Endothelial cell of umbilical vein (primary cell): ENCODE measurements around the gene ANKRD13C. TPM values are rescaled to one million over a fixed set of nuclear protein-coding genes. Genes with fewer than 3 reads are reported as not detected.
A peak's percentile ranks its signal among the peaks of the same experiment; 100 is the strongest.

Experiments
- BruUV-seq: library from RNA; stranded (reverse); fragments of 400-500 nt; replicated peaks from 2 replicates; lab custom pipeline; 2021; lab: Mats Ljungman, UMichigan
- CTCF ChIA-PET: fragments of 300-600, 350-600 bp; sonication (Branson Sonifier 250); formaldehyde crosslinking; loops from one replicate; lab custom pipeline; 2021; ENCODE audit warnings: antibody characterized with exemption, inconsistent platforms; lab: Charles Lee
- POLR2A ChIA-PET: fragments of 300-600, 350-600 bp; sonication (Branson Sonifier 250); formaldehyde crosslinking; loops from one replicate; lab custom pipeline; 2021; ENCODE audit warnings: antibody characterized with exemption, inconsistent platforms; lab: Charles Lee
- DNase-seq: peaks from one replicate; pipeline ENCODE4 v3.0.0-alpha.2; 2011; ENCODE audit warnings: low read depth, low spot score
- FAIRE-seq: peaks from 2 replicates; lab custom pipeline; 2011; peaks lifted over from hg19 to GRCh38; lab: Jason Lieb, UNC
- H2AFZ ChIP-seq: 2 replicates; pipeline ENCODE4 v1.6.0; 2012; ENCODE audit warnings: low read depth, low read length, control low read depth, inconsistent platforms
- H3K27ac ChIP-seq: 2 replicates; pipeline ENCODE4 v1.5.1; 2011; ENCODE audit warnings: low read depth, mild to moderate bottlenecking, control low read depth, low read length, moderate library complexity; ENCODE audit not compliant: insufficient read depth
- H3K27me3 ChIP-seq, 2 experiments: 2 replicates each; pipeline versions ENCODE4 v1.6.0 to v1.6.1; 2011; ENCODE audit warnings: low read length in 2 of 2, mixed read lengths in 1 of 2; ENCODE audit not compliant: control insufficient read depth in 2 of 2, insufficient read depth in 2 of 2
- H3K36me3 ChIP-seq, 2 experiments: 2 replicates in 1 of 2; 3 replicates in 1 of 2; pipeline ENCODE4 v1.5.1; 2011; ENCODE audit warnings: low read length in 2 of 2, mild to moderate bottlenecking in 1 of 2, moderate library complexity in 1 of 2; ENCODE audit not compliant: control insufficient read depth in 2 of 2, insufficient read depth in 2 of 2; ENCODE audit errors: extremely low read depth in 1 of 2
- H3K4me1 ChIP-seq: 3 replicates; pipeline ENCODE4 v1.5.1; 2011; ENCODE audit warnings: mild to moderate bottlenecking, low read length; ENCODE audit not compliant: control insufficient read depth, insufficient read depth; ENCODE audit errors: extremely low read depth
- H3K4me2 ChIP-seq: 2 replicates; pipeline ENCODE4 v1.6.1; 2011; ENCODE audit warnings: low read length, control low read depth, mixed read lengths; ENCODE audit not compliant: insufficient read depth
- H3K4me3 ChIP-seq, 3 experiments: fragments of 200-600 bp in 1 of 3; sonication (generic), shearing (Covaris generic) in 1 of 3; replicated peaks in 1 of 3; 2 replicates each; pipeline ENCODE4 v1.5.1; 2011 to 2016; ENCODE audit warnings: control low read depth in 3 of 3, low read length in 3 of 3, mild to moderate bottlenecking in 2 of 3, inconsistent platforms in 1 of 3, low read depth in 1 of 3, moderate library complexity in 1 of 3; ENCODE audit not compliant: insufficient read depth in 1 of 3
- H3K79me2 ChIP-seq: 2 replicates; pipeline ENCODE4 v1.6.0; 2012; ENCODE audit warnings: low read length, inconsistent platforms; ENCODE audit not compliant: control insufficient read depth, insufficient read depth
- H3K9ac ChIP-seq: replicated peaks from 2 replicates; pipeline ENCODE3; 2011; ENCODE audit warnings: low read length, control low read depth; ENCODE audit not compliant: insufficient read depth; ENCODE audit errors: extremely low read depth
- H3K9me1 ChIP-seq: replicated peaks from 3 replicates; pipeline ENCODE4 v1.6.0; 2011; ENCODE audit warnings: mild to moderate bottlenecking, low read length; ENCODE audit not compliant: control insufficient read depth, insufficient read depth; ENCODE audit errors: extremely low read depth
- H3K9me3 ChIP-seq: replicated peaks from 2 replicates; pipeline ENCODE4 v1.5.1; 2012; ENCODE audit warnings: low read length, inconsistent platforms; ENCODE audit not compliant: control insufficient read depth, insufficient read depth
- H4K20me1 ChIP-seq: replicated peaks from 2 replicates; pipeline ENCODE3; 2011; ENCODE audit warnings: mild to moderate bottlenecking, low read length; ENCODE audit not compliant: control insufficient read depth, insufficient read depth; ENCODE audit errors: extremely low read depth
- CTCF ChIP-seq, 2 donors: IDR thresholded peaks; 1 replicate in 1 of 2; 2 replicates in 1 of 2; pipeline ENCODE4 v1.5.1; 2011; ENCODE audit warnings: low read length in 2 of 2, mild to moderate bottlenecking in 2 of 2, moderate library complexity in 2 of 2, control low read depth in 1 of 2, inconsistent platforms in 1 of 2, low read depth in 1 of 2; ENCODE audit not compliant: insufficient read depth in 1 of 2; ENCODE audit errors: extremely low read depth in 1 of 2
- EZH2 ChIP-seq: IDR thresholded peaks from 2 replicates; pipeline ENCODE4 v1.6.1; 2012; ENCODE audit warnings: borderline replicate concordance, low read depth, mild to moderate bottlenecking, moderate library complexity, low read length, inconsistent platforms; ENCODE audit not compliant: severe bottlenecking
- FOS ChIP-seq: IDR thresholded peaks from 2 replicates; pipeline ENCODE4 v1.6.1; 2011; ENCODE audit warnings: mild to moderate bottlenecking, low read length, moderate library complexity, borderline replicate concordance; ENCODE audit not compliant: insufficient read depth
- GATA2 ChIP-seq: IDR thresholded peaks from 2 replicates; pipeline ENCODE4 v1.7.0; 2011; ENCODE audit warnings: low read depth, mild to moderate bottlenecking, moderate library complexity, mixed read lengths, low read length; ENCODE audit not compliant: insufficient read length, insufficient read depth
- JUN ChIP-seq: IDR thresholded peaks from 2 replicates; pipeline ENCODE4 v1.6.1; 2011; ENCODE audit warnings: borderline replicate concordance, low read depth; ENCODE audit not compliant: insufficient read length, insufficient read depth
- MAX ChIP-seq: IDR thresholded peaks from 2 replicates; pipeline ENCODE4 v1.6.1; 2011; ENCODE audit not compliant: insufficient read depth, insufficient read length
- MYC ChIP-seq: IDR thresholded peaks from one replicate; pipeline ENCODE4 v1.6.1; 2011; ENCODE audit warnings: mild to moderate bottlenecking, low read depth, low read length
- POLR2A ChIP-seq: IDR thresholded peaks from 2 replicates; pipeline ENCODE4 v1.6.1; 2012; ENCODE audit warnings: low read depth, mild to moderate bottlenecking, control low read depth, low read length
- POLR2AphosphoS5 ChIP-seq: IDR thresholded peaks from 2 replicates; pipeline ENCODE4 v1.6.1; 2012; ENCODE audit warnings: low read depth, mild to moderate bottlenecking, control low read depth, low read length, moderate library complexity; ENCODE audit not compliant: insufficient read depth
- dilution Hi-C: fragments of 300-500 bp; cut with MboI; formaldehyde crosslinking; loops from one replicate; pipeline ENCODE4 v1.15.0; 2019; ENCODE audit warnings: low sequenced_read_pairs; ENCODE audit not compliant: extremely low pct_ligation_motif_present
- intact Hi-C: fragments of 100-400 bp; cut with micrococcal nuclease; formaldehyde crosslinking; loops from one replicate; pipeline ENCODE4 v1.10.0; 2022
- polyA plus RNA-seq, 4 experiments: library from polyadenylated mRNA; depleted of rRNA in 3 of 4; stranded (reverse) in 3 of 4; unstranded in 1 of 4; fragments of >200 nt; gene quantifications; 2 replicates each; pipeline versions ENCODE4 v1.2.1 to v1.2.3, GENCODE V29; 2011 to 2012; ENCODE audit warnings: missing spikeins in 1 of 4
- total RNA-seq: library from RNA; stranded (reverse); gene quantifications from 2 replicates; pipeline ENCODE4 v1.2.3, GENCODE V29; 2021

The ANKRD13C gene
- total and polyA plus RNA-seq, 2 donors (not counting 3 experiments of a cell fraction or from before 2014, with no cell fraction given): 4.6 to 17.3 TPM

- Histone ChIP-seq H3K27me3 (no peaks in the 10 kb centered on the region), H2AFZ (peak overlapping the region; percentile 46), H3K4me3 (peak overlapping the region; percentile 61 to 83 (median 83)), H3K9ac (peak overlapping the region; percentile 92), H3K27ac (peak overlapping the region; percentile 83), H3K79me2 (peaks cover 51% of the 10 kb centered on the region), H4K20me1 (no peaks in the 10 kb centered on the region), H3K4me1 (peaks cover 11% of the 10 kb centered on the region), H3K36me3 (no peaks in the 10 kb centered on the region), H3K9me1 (no peaks in the 10 kb centered on the region), H3K4me2 (peak overlapping the region; percentile 98), H3K9me3 (no peaks in the 10 kb centered on the region)
- DNase-seq: peak; percentile 43
- BruUV-seq: no TSS peak
- TF ChIP-seq FOS: no peak
- no peak for TF ChIP-seq JUN
- no peak for TF ChIP-seq GATA2
- TF ChIP-seq EZH2: no peak
- no peak for TF ChIP-seq POLR2A
- TF ChIP-seq MYC: no peak
- FAIRE-seq: peak; percentile 50
- POLR2A ChIA-PET: interaction anchor here (1.0 to 1.6 kb wide), 5 partner anchors 10 to 88 kb away, joined by 3 to 13 read pairs (median 6); partner anchors contain the start of gene CTH
- CTCF ChIA-PET: interaction anchor here (1.0 to 1.8 kb wide), 2 partner anchors 57 to 133 kb away, joined by 3 to 11 read pairs; partner anchors contain the start of genes CTH and SRSF11
- intact Hi-C loops (loop anchor here (1.0 to 10.0 kb wide), 7 partner anchors 9 to 1859 kb away; partner anchors contain the start of genes CTH, DEPDC1, LRRC40 and SRSF11), dilution Hi-C loops (no loop called here)
Observed at GRCh38 chr1:70353601-70354331, 756 bp downstream of the ANKRD13C start.

- FAIRE-seq (no peak), DNase-seq (no peak)
- Histone ChIP-seq H3K4me1 (peaks cover 11% of the 10 kb centered on the region), H3K9ac (peak overlapping the region; percentile 92), H3K4me3 (peak overlapping the region; percentile 61 to 83 (median 83)), H3K36me3 (no peaks in the 10 kb centered on the region), H3K79me2 (peaks cover 58% of the 10 kb centered on the region), H3K27me3 (no peaks in the 10 kb centered on the region), H3K4me2 (peak overlapping the region; percentile 98), H2AFZ (no peak overlapping the region), H3K27ac (peak overlapping the region; percentile 83), H3K9me3 (no peaks in the 10 kb centered on the region), H4K20me1 (no peaks in the 10 kb centered on the region), H3K9me1 (no peaks in the 10 kb centered on the region)
- dilution Hi-C loops: no loop called here
- no TSS peak for BruUV-seq
- ChIA-PET POLR2A (interaction anchor here (1.4 kb wide), 1 partner anchor 58 kb away, joined by 7 read pairs; the partner anchor contains the start of gene CTH), CTCF (interaction anchor here (0.8 kb wide), 1 partner anchor 38 kb away, joined by 3 read pairs; no protein-coding TSS in a partner anchor)
- TF ChIP-seq MAX (no peak), GATA2 (no peak), EZH2 (no peak), FOS (no peak), CTCF (IDR thresholded peaks at IDR 0.05; ENCODE audit: extremely low read depth in 1 of 2, insufficient read depth in 1 of 2, low read depth in 1 of 2, low read length in 2 of 2) (no peak), POLR2AphosphoS5 (no peak)
- intact Hi-C loops: loop anchor here (5.0 to 10.0 kb wide), 2 partner anchors 81 to 1858 kb away; partner anchors contain the start of gene DEPDC1
Observed at GRCh38 chr1:70353044-70353443, 1.5 kb downstream of the ANKRD13C start.
